ENCODE measurements around the gene ZSCAN10.
"Not testable (repeated sequence)": the region's sequence is repeated elsewhere in the genome, so short reads cannot be mapped to it uniquely, and the experiment has no call there.

The ZSCAN10 gene

GRCh38 chr16:3086596-3087242 lies 12.4 kb downstream of the ZSCAN10 start:
- in situ Hi-C loops (cut with HindIII; ENCODE audit: low sequenced_read_pairs), result no loop called here
- no peak for DNase-seq (ENCODE audit: low read depth, low spot score)
- TF ChIP-seq CTCF (IDR thresholded peaks at IDR 0.05; ENCODE audit: low read depth, low read length), result no peak

GRCh38 chr16:3085868-3086595 lies 13.1 kb downstream of the ZSCAN10 start:
- in situ Hi-C loops (cut with HindIII; ENCODE audit: low sequenced_read_pairs), result no loop called here
- H3K4me3 ChIP-seq (ENCODE audit: low read depth, low read length), result no peak overlapping the region
- no peak for DNase-seq (ENCODE audit: low read depth, low spot score)
- TF ChIP-seq CTCF (IDR thresholded peaks at IDR 0.05; ENCODE audit: low read depth, low read length), result no peak

More at GRCh38 chr16:3086596-3087242, 12.4 kb downstream of the ZSCAN10 start:
- no peak overlapping the region for H3K4me3 ChIP-seq (ENCODE audit: low read depth, low read length)

- DNase-seq (ENCODE audit: low read depth, low spot score), result no peak
- in situ Hi-C loops (cut with HindIII; ENCODE audit: low sequenced_read_pairs), result no loop called here
- no peak for TF ChIP-seq CTCF (IDR thresholded peaks at IDR 0.05; ENCODE audit: low read depth, low read length)
- H3K4me3 ChIP-seq (ENCODE audit: low read depth, low read length), result no peak overlapping the region
Measured at GRCh38 chr16:3084969-3085670, 14.0 kb downstream of the ZSCAN10 start.

GRCh38 chr16:3084491-3084890 lies 14.6 kb downstream of the ZSCAN10 start:
- no peak for DNase-seq (ENCODE audit: low read depth, low spot score)
- TF ChIP-seq CTCF (IDR thresholded peaks at IDR 0.05; ENCODE audit: low read depth, low read length), result no peak
- in situ Hi-C loops (cut with HindIII; ENCODE audit: low sequenced_read_pairs), result no loop called here

GRCh38 chr16:3083408-3083807 lies 15.7 kb downstream of the ZSCAN10 start:
- H3K4me3 ChIP-seq (ENCODE audit: low read depth, low read length); DNase-seq (ENCODE audit: low read depth, low spot score); in situ Hi-C loops (cut with HindIII; ENCODE audit: low sequenced_read_pairs): not testable (repeated sequence)

More at GRCh38 chr16:3084491-3084890, 14.6 kb downstream of the ZSCAN10 start:
- H3K4me3 ChIP-seq (ENCODE audit: low read depth, low read length), result no peak overlapping the region

- in situ Hi-C loops (cut with HindIII; ENCODE audit: low sequenced_read_pairs); H3K4me3 ChIP-seq (ENCODE audit: low read depth, low read length); DNase-seq (ENCODE audit: low read depth, low spot score): not testable (repeated sequence)
Measured at GRCh38 chr16:3081957-3082356, 17.1 kb downstream of the ZSCAN10 start.

- no peak for TF ChIP-seq CTCF (IDR thresholded peaks at IDR 0.05; ENCODE audit: low read depth, low read length)
- in situ Hi-C loops (cut with HindIII; ENCODE audit: low sequenced_read_pairs), result no loop called here
- H3K4me3 ChIP-seq (ENCODE audit: low read depth, low read length), result no peak overlapping the region
Measured at GRCh38 chr16:3080024-3080423, 19.1 kb downstream of the ZSCAN10 start.

More at GRCh38 chr16:3080024-3080423, 19.1 kb downstream of the ZSCAN10 start:
- DNase-seq (ENCODE audit: low read depth, low spot score), result no peak
